Ascending aorta (tissue), 2 donors: ENCODE data around the gene ZFTA. TPM values are rescaled to one million over a fixed set of nuclear protein-coding genes. Genes with fewer than 3 reads are reported as not detected.

Source experiments
- DNase-seq, 2 donors: peaks; one replicate each; pipeline ENCODE4 v3.0.0-alpha.2; 2019; ENCODE audit warnings: low spot score in 2 of 2
- H3K27ac ChIP-seq, 2 donors: fragments of 200-600 bp; sonication (generic); one replicate each; pipeline ENCODE4 v1.5.1; 2016 to 2017; ENCODE audit warnings: mild to moderate bottlenecking in 1 of 2
- H3K27me3 ChIP-seq: fragments of 200-600 bp; sonication (generic); one replicate; pipeline ENCODE4 v1.5.1; 2017
- H3K36me3 ChIP-seq, 2 donors: fragments of 200-600 bp; sonication (generic); one replicate each; pipeline ENCODE4 v1.5.1; 2016
- H3K4me1 ChIP-seq, 2 donors: fragments of 200-600 bp; sonication (generic); one replicate each; pipeline ENCODE4 v1.5.1; 2016 to 2017; ENCODE audit warnings: mild to moderate bottlenecking in 1 of 2
- H3K4me3 ChIP-seq, 2 donors: fragments of 200-600 bp; sonication (generic); one replicate each; pipeline ENCODE4 v1.5.1; 2016 to 2017; ENCODE audit warnings: mild to moderate bottlenecking in 1 of 2
- H3K9me3 ChIP-seq, 2 donors: fragments of 200-600 bp; sonication (generic); one replicate each; pipeline ENCODE4 v1.5.1; 2016
- intact Hi-C: fragments of 100-400 bp; cut with DNase I; formaldehyde crosslinking; loops from one replicate; pipeline ENCODE4 v1.15.1; 2023
- total RNA-seq: library from RNA; depleted of rRNA; stranded (reverse); fragments of >200 nt; gene quantifications from one replicate; pipeline ENCODE4 v1.1.0, GENCODE V29; 2016
- TF ChIP-seq, protein P1 (sequence below), 3 experiments: fragments of 200-600 bp in 2 of 3; fragments of 450-650 bp in 1 of 3; sonication (generic) in 2 of 3; IDR thresholded peaks; one replicate each; pipeline ENCODE4 v1.5.1; 2016 to 2019; ENCODE audit warnings: antibody characterized with exemption in 3 of 3, mild to moderate bottlenecking in 1 of 3, moderate library complexity in 1 of 3

The ZFTA gene
- total RNA-seq, 1 donor from 2014 or later, result 34.7 TPM

DNA sequence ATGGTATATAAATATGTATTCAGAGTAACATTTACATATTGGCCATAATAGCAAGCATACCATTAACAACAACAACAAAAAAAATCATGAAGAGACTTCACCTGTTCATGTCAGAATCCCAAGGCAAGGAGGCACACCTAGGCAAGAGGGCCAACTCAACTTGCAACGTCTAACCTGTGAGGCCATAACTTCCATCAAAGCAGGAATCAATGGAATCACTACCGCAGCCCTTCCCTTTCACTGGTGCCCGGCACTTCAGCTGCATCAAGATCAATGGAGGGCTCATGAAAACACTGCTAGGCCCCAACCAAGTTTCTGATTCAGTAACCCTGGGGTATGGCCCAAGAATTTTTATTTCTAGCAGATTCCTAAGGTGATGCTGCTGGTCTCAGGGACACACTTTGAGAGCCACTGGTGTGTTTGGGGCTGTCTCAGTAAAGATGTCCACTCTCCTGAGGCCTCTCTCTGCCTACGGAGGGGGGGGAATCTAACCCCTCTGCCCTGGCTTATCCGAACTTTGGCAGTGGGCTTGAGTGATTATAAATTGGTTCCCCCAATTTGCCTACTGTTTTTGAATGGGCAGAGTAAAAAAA lies 8.0 kb downstream of the ZFTA start:
- Histone ChIP-seq H3K27ac (no peak overlapping the region), H3K27me3 (no peaks in the 10 kb centered on the region), H3K9me3 (no peaks in the 10 kb centered on the region), H3K36me3 (peaks cover 9 to 19% of the 10 kb centered on the region in 2 donors), H3K4me1 (peaks cover 0 to 7% of the 10 kb centered on the region in 2 donors), H3K4me3 (no peak overlapping the region)
- TF ChIP-seq, protein P1, sequence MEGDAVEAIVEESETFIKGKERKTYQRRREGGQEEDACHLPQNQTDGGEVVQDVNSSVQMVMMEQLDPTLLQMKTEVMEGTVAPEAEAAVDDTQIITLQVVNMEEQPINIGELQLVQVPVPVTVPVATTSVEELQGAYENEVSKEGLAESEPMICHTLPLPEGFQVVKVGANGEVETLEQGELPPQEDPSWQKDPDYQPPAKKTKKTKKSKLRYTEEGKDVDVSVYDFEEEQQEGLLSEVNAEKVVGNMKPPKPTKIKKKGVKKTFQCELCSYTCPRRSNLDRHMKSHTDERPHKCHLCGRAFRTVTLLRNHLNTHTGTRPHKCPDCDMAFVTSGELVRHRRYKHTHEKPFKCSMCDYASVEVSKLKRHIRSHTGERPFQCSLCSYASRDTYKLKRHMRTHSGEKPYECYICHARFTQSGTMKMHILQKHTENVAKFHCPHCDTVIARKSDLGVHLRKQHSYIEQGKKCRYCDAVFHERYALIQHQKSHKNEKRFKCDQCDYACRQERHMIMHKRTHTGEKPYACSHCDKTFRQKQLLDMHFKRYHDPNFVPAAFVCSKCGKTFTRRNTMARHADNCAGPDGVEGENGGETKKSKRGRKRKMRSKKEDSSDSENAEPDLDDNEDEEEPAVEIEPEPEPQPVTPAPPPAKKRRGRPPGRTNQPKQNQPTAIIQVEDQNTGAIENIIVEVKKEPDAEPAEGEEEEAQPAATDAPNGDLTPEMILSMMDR (IDR thresholded peaks at IDR 0.05), result no peak
- no peak for DNase-seq
- intact Hi-C loops, result no loop called here

DNA sequence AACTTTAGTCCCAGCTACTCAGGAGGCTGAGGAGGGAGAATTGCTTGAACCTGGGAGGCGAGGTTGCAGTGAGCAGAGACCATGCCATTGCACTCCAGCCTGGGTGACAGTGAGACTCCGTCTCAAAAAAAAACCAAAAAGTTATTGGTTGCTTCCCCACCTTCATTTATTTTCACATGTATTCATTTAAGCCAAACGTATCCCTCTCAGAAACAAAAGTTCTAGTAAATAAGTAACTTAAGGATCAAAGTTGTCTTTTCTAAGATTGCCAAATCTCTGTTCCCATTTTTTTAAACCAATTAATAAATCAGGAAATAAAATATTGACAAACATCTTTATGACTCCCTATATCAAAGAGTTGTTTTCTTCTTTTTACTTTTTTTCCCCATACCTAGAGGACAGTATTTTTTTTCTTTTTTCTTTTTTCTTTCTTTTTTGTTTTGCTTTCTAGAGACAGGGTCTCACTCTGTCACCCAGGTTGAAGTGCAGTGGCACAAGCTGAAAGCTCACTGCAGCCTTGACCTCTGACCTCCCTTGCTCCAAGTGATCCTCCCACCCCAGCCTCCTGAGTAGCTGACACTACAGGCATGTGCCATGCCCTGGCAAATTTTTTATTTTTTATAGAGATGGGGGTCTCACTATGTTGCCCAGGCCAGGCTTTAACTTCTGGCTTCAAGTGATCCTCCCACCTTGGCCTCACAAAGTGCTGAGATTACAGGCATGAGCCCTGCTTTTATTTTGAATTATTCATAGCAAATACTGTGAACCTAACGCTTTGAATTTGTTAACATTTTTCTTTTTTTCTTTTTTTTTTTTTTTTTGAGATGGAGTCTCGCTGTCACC lies 11.4 kb downstream of the ZFTA start:
- Histone ChIP-seq H3K36me3 (peaks cover 18 to 32% of the 10 kb centered on the region in 2 donors), H3K4me3 (no peak overlapping the region), H3K9me3 (no peaks in the 10 kb centered on the region), H3K27ac (no peak overlapping the region), H3K4me1 (peaks cover 0 to under 1% of the 10 kb centered on the region in 2 donors), H3K27me3 (no peaks in the 10 kb centered on the region)
- DNase-seq, result no peak
- intact Hi-C loops, result no loop called here
- TF ChIP-seq, protein P1 (IDR thresholded peaks at IDR 0.05), result no peak

DNA sequence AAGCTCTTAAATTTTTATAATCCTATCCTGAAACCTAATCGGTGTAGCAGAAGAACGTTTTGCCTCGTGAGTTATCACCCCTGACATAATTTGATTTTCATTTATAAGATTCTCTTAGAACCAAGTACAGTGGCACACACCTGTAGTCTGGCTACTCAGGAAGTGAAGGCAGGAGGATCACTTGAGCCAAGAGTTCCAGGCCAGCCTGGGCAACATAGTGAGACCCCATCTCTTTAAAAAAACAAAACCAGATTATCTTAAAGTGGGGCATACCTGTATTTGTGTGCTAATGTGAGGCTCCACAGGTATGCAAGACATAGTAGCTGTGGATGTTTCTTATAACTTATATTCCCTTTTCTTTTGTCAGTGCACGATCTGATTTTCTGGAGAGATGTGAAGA lies 19.0 kb downstream of the ZFTA start:
- intact Hi-C loops, result no loop called here
- peaks cover 23 to 30% of the 10 kb centered on the region in 2 donors for H3K36me3 ChIP-seq
- no peaks in the 10 kb centered on the region for H3K4me1 ChIP-seq
- no peak overlapping the region for H3K4me3 ChIP-seq
- no peak overlapping the region for H3K27ac ChIP-seq
- TF ChIP-seq, protein P1 (IDR thresholded peaks at IDR 0.05), result no peak
- no peaks in the 10 kb centered on the region for H3K27me3 ChIP-seq
- DNase-seq, result no peak
- no peaks in the 10 kb centered on the region for H3K9me3 ChIP-seq

DNA sequence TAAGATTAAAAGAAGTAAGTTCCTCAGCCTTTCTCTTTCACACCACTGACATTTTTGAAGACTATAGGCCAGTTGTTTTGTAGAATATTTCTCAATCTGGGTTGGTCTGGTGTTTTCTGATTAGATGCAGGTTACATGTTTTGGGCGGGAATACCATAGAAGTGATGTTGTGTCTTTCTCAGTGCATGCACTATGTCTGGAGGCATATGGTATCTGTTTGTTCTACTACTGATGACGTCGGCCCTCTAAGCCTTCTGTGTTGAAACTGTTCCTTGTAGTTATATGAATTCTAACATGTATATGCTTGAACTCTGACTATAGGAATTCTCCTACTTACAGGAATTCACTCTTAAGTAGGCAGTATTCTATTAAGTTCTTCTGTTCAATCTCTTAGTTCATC lies 21.6 kb downstream of the ZFTA start:
- Histone ChIP-seq H3K27me3 (no peaks in the 10 kb centered on the region), H3K4me3 (no peak overlapping the region), H3K27ac (no peak overlapping the region), H3K9me3 (no peaks in the 10 kb centered on the region), H3K4me1 (no peaks in the 10 kb centered on the region), H3K36me3 (peaks cover 14 to 15% of the 10 kb centered on the region in 2 donors)
- no peak for DNase-seq
- TF ChIP-seq, protein P1 (IDR thresholded peaks at IDR 0.05), result no peak
- intact Hi-C loops, result no loop called here

DNA sequence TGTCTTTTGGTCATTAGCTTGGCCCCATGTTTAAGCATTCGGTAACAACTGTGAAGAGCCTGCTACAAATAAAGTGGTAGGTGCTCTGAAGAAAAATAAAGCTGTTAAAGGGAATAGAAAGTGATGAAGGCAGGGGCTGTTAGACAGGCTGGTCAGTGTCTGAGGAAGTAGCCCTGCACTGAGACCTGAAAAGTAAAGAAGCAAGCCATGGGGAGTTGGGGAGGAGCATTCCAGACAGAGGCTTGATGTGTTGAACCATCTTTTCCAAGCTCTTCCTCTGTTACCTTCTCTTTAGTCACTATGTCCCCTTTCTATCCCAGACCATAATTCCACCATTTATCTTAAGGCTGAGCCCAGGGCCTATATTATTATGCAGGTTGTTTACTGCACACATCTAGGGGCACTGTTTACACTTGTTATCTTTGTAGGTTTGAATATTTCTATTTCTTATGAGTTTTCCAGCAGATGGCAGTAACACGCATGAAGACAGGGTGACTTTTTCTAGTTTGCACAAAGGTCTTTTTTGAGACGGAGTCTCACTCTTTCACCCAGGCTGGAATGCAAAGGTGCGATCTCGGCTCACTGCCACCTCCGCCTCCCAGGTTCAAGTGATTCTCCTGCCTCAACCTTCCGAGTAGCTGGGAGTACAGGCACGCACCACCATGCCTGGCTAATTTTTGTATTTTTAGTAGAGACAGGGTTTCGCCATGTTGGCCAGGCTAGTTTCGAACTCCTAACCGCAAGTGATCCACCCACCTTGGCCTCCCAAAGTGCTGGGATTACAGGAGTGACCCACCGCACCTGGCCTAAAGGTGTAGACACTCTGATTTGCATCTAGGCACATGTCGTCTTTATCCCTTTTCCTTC lies 23.0 kb downstream of the ZFTA start:
- Histone ChIP-seq H3K9me3 (no peaks in the 10 kb centered on the region), H3K27me3 (no peaks in the 10 kb centered on the region), H3K4me1 (no peaks in the 10 kb centered on the region), H3K4me3 (no peak overlapping the region), H3K36me3 (peaks cover 3 to 7% of the 10 kb centered on the region in 2 donors), H3K27ac (no peak overlapping the region)
- intact Hi-C loops, result no loop called here
- DNase-seq, result no peak
- TF ChIP-seq, protein P1 (IDR thresholded peaks at IDR 0.05), result peak in 1 of 3 experiments; percentile 9
